ENCODE measurements around the gene RARRES2. TPM values are rescaled to one million over a fixed set of nuclear protein-coding genes. Genes with fewer than 3 reads are reported as not detected.

The RARRES2 gene
- total RNA-seq, 6 donors from 2014 or later = 54.2 to 303 (median 160) TPM

- Histone ChIP-seq H3K27me3 (no peaks in the 10 kb centered on the region), H3K4me3 (peak within 1 kb of the TSS; percentile 81 to 96 (median 87)), H3K27ac (peak within 1 kb of the TSS; percentile 93 to 97 (median 94)), H3K4me1 (peaks cover 18 to 38% (median 21%) of the 10 kb centered on the region in 4 donors), H3K9me3 (no peaks in the 10 kb centered on the region), H3K36me3 (peaks cover 6 to 29% (median 23%) of the 10 kb centered on the region in 4 donors)
- 0 to 1% methylated on average over 15 to 40 of the region's 85 CpGs for WGBS, 2 donors
- DNase-seq (peak; percentile 90 to 98), ATAC-seq (ENCODE audit: low FRiP score in 2 of 2) (peak; percentile 82 to 94)
- TF ChIP-seq EP300 (IDR thresholded peaks at IDR 0.05) (no peak), POLR2A (IDR thresholded peaks at IDR 0.05) (peak in 3 of 4 donors; percentile 4 to 84 (median 47)), CTCF (IDR thresholded peaks at IDR 0.05) (peak in 1 of 6 experiments; percentile 5), POLR2AphosphoS5 (IDR thresholded peaks at IDR 0.05) (peak; percentile 61 to 83)
These were observed 26.9 kb upstream of the RARRES2 start, which contains the start of gene REPIN1 for GRCh38 chr7:150368096-150368883. Gene REPIN1, plus strand, starts transcription at chr7:150368822. Its CDS starts 890 bp downstream, at chr7:150369712.

- WGBS, 2 donors = 39 to 47% methylated on average over 7 to 8 of the region's 8 CpGs
These were observed 26.3 kb upstream of the RARRES2 start for GRCh38 chr7:150367677-150368095.

GRCh38 chr7:150365673-150366398 lies 24.4 kb upstream of the RARRES2 start:
- Histone ChIP-seq H3K9me3 (no peaks in the 10 kb centered on the region), H3K27ac (peak overlapping the region in 2 of 4 donors; percentile 4 to 16), H3K4me3 (no peak overlapping the region), H3K4me1 (peaks cover 17 to 25% (median 20%) of the 10 kb centered on the region in 4 donors), H3K36me3 (peaks cover 0 to 5% (median under 1%) of the 10 kb centered on the region in 4 donors), H3K27me3 (no peaks in the 10 kb centered on the region)
- whole genome bisulfite sequencing, 2 donors = 75 to 90% methylated on average over 5 of the region's 5 CpGs
- ATAC-seq (ENCODE audit: low FRiP score in 2 of 2) = no peak
- no peak for DNase-seq
- TF ChIP-seq POLR2AphosphoS5 (IDR thresholded peaks at IDR 0.05) (no peak), CTCF (IDR thresholded peaks at IDR 0.05) (no peak), POLR2A (IDR thresholded peaks at IDR 0.05) (no peak), EP300 (IDR thresholded peaks at IDR 0.05) (no peak)

More at GRCh38 chr7:150367677-150368095, 26.3 kb upstream of the RARRES2 start:
- no peaks in the 10 kb centered on the region for H3K27me3 ChIP-seq
- peaks cover 6 to 23% (median 18%) of the 10 kb centered on the region in 4 donors for H3K36me3 ChIP-seq
- no peak for DNase-seq
- peak in 1 of 2 donors; percentile 62 for ATAC-seq (ENCODE audit: low FRiP score in 2 of 2)
- TF ChIP-seq POLR2AphosphoS5 (IDR thresholded peaks at IDR 0.05) (no peak), CTCF (IDR thresholded peaks at IDR 0.05) (no peak), EP300 (IDR thresholded peaks at IDR 0.05) (no peak), POLR2A (IDR thresholded peaks at IDR 0.05) (peak in 1 of 4 donors; percentile 13)
- peak overlapping the region; percentile 93 to 97 (median 94) for H3K27ac ChIP-seq
- H3K4me1 ChIP-seq = peaks cover 17 to 36% (median 21%) of the 10 kb centered on the region in 4 donors
- H3K4me3 ChIP-seq = peak overlapping the region; percentile 81 to 96 (median 87)
- H3K9me3 ChIP-seq = no peaks in the 10 kb centered on the region

- Histone ChIP-seq H3K36me3 (no peaks in the 10 kb centered on the region), H3K4me3 (no peak overlapping the region), H3K27me3 (no peaks in the 10 kb centered on the region), H3K9me3 (no peaks in the 10 kb centered on the region), H3K27ac (peak overlapping the region in 1 of 4 donors; percentile 16), H3K4me1 (peaks cover 11 to 19% (median 14%) of the 10 kb centered on the region in 4 donors)
- TF ChIP-seq CTCF (IDR thresholded peaks at IDR 0.05) (no peak), POLR2AphosphoS5 (IDR thresholded peaks at IDR 0.05) (no peak)
- ATAC-seq (ENCODE audit: low FRiP score in 2 of 2) (no peak), DNase-seq (no peak)
- 74 to 75% methylated on average over 10 of the region's 10 CpGs for WGBS, 2 donors
These were observed 23.8 kb upstream of the RARRES2 start for GRCh38 chr7:150365194-150365593.

All from upper lobe of left lung (tissue), 6 donors.